Measurements from ENCODE around the gene CACNA1C.

- no peak for TF ChIP-seq CTCF (IDR thresholded peaks at IDR 0.05; ENCODE audit: borderline replicate concordance, extremely low read depth, low read length, poor library complexity, severe bottlenecking)
- no peak for TF ChIP-seq EZH2 (IDR thresholded peaks at IDR 0.05; ENCODE audit: borderline replicate concordance, low read depth, low read length, severe bottlenecking)
Measured at GRCh38 chr12:2169940-2170339, 117.2 kb downstream of the CACNA1C start.

All from DND-41 (cell line).